NCI-H1436 (cell line): ENCODE results near the gene AJUBA.
"Not testable (repeated sequence)": the region's sequence is repeated elsewhere in the genome, so short reads cannot be mapped to it uniquely, and the experiment has no call there.

ENCODE experiments used
- DNase-seq: peaks from one replicate; lab custom pipeline; 2025; lab: John Stamatoyannopoulos, UW

The AJUBA gene

GRCh38 chr14:23006188-23006534 is 23.8 kb upstream of the AJUBA start:
- DNase-seq, result no peak

GRCh38 chr14:23005451-23006187 is 23.3 kb upstream of the AJUBA start:
- DNase-seq, result no peak

DNA sequence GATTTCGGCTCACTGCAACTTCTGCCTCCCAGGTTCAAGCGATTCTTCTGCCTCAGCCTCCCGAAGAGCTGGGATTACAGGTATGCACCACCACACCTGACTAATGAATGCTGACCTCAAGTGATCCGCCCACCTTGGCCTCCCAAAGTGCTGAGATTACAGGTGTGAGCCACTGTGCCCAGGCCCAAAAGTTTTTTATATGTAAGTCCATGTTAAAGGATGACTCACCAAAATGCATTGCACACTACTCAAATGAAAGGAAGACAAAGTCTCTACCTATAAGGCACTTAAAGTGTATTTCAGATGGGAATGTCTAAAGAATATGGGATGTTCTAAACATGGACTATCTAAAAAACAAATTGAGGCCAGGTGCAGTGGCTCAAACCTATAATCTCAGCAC is 21.9 kb upstream of the AJUBA start:
- not testable (repeated sequence) for DNase-seq

- DNase-seq, result no peak
Observed at GRCh38 chr14:23002592-23002991, 20.2 kb upstream of the AJUBA start.

GRCh38 chr14:23000860-23001259 is 18.5 kb upstream of the AJUBA start:
- DNase-seq, result no peak

DNA sequence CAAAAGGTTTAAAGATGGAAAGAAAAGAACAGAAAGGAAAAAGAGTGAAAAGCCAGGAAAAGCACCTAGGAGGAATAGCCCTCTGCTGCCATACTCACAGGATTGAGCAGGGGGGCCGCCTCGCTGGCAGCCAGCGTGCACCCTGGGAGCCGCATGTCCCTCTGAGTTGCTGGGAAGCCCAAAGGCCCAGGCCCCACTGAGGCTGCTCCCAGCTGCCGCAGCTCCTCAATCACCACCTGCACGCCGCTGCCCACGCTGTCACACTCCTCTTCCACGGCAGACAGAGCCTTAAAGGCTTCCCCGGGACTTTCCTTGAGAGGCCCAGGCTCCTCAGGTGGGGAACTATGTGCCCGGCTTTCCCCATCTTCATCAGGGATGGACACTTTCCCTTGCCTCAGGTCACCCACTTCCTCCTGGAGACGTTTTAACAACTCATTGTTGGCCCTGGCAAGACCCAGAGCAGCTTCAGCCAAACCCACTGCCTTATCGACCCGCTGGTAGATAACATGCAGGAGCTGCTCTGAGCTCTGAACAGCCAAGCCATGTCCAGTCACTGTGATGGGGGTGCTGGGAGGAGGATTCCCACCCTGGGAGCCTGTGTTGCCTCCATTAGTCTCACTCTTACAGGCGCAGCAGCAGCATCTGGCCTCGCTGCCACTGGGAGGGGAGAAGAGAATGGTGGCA is 16.1 kb upstream of the AJUBA start:
- no peak for DNase-seq

- DNase-seq, result no peak
Observed at GRCh38 chr14:22997676-22998323, 15.4 kb upstream of the AJUBA start.

DNA sequence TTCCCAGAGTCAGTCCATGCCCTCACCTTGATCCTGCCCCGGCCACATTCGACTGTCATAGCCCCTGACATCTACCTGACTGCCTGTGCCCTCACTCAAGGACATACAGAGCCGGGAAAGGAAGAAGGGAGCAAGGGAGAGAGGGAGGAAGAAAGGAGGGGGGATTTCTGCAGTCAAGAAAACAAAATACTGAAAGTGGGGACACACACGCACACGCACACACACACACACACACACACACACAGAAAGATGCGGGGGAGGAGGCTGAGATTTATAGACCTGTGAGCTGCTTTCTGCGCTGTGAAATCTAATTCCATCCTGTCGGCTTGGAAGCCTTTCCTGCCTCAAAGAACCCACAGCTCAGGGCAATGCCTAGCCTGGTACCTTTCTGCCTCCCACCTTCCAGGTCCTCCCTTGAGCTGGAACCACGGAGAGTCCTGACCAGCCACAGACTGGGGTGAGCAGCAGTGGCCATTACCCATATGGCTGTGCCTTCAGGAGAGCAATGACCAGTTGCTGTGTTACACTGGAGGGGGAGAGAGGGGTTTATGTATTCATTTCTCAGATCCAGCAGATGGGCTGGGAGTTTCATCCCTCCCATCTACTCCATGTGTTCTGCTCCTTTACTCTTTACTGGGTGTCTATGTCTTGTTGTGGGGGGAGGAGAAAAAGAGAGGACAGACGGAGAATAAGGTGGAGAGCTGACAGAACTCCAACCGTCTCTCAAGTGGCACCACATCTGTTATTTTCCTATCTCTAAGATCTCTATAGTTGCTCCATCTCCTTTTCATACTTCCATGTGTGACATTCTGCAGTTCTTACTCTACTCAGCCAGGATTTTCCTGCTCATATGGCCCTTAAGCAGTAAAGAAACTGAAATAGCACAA is 14.7 kb upstream of the AJUBA start:
- no peak for DNase-seq

- DNase-seq, result no peak
Observed at GRCh38 chr14:22995889-22996625, 13.7 kb upstream of the AJUBA start.

DNA sequence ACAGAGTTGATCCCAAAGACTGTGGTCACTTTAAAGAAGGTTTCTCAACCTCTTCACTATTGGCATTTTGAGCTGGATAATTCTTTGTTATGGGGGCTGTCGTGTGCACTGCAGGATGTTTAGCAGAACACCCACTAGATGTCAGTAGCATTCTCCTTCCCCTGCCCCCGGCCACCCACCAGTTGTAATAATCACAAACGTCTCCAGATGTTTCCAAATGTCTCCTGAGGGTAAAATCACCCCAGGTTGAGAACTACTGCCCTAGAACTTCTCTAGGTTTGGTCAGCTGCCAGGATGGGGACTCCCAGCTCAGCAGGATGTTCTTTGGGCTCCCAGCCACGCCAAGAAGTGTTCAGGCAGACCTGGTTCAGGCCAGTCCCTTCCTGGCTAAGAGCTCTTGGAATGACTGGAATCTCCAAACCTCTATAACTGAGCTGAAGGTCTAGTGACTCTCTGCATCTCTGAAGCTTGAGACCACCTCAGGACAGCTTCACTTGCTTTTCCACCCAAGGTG is 12.5 kb upstream of the AJUBA start:
- no peak for DNase-seq

GRCh38 chr14:22993517-22993916 is 11.2 kb upstream of the AJUBA start:
- DNase-seq, result no peak

- DNase-seq, result no peak
Observed at GRCh38 chr14:22991852-22992251, 9.5 kb upstream of the AJUBA start.

- DNase-seq, result no peak
Observed at GRCh38 chr14:22987291-22987690, 4.9 kb upstream of the AJUBA start.

- DNase-seq, result peak; percentile 71
Observed at GRCh38 chr14:22986508-22987054, 4.2 kb upstream of the AJUBA start.

- no peak for DNase-seq
Observed at GRCh38 chr14:22985894-22986507, 3.6 kb upstream of the AJUBA start.

GRCh38 chr14:22984959-22985658 is 2.8 kb upstream of the AJUBA start:
- no peak for DNase-seq

DNA sequence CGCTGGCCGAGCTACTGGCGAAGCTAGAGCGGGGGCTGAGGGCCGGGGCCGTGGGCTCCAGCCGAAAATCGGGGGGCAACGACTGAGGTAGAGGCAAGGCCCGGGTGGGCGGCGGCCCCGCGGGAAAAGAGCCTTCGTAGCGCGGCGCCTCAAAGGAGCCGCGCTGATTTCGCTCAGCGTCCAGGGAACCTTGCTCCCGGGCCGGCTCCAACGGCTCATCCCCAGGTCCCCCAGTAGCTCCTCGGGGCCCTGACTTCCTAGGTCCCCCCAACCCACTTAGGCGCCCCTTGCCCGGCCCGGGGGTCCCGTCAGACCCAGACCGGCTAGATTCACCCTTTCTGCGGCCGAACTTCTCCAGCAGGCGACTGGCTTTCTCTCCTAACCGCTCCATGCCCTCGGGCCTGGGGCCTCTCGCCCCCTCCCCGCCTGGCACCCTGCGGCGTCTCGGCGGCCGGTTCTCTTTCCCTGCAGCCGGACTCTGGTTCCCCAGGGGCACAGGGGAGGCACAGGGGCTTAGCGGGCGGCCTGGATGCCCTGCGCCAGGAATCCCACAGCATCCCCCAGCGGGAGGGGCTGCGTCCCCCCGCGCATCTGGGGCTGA is 375 bp downstream of the AJUBA start:
- no peak for DNase-seq

- DNase-seq, result no peak
Observed at GRCh38 chr14:22981090-22981875, 1.1 kb downstream of the AJUBA start.

DNA sequence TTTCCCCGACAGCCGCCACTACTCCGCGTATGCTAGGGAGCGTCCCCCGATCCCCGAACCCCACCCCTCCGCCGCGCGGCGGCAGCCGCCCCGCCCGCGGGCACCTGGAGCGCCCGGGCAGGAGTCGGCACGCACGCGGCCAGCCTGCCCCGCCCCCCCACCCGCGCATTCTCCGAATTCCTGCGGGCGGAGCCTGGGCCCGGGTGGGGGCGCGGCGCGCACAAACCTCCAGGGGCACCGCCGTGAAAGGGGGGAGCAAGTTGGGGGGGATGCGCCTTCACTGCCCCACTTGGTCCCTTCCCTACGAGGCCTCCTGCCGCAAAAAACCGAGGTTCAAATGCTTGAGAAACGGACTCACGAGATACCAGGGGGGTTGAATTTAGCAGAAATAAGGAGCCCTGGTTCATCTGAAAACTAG is 1.7 kb downstream of the AJUBA start:
- no peak for DNase-seq
